Urinary bladder (tissue), 4 donors: Measurements from ENCODE around the gene PGC. TPM values are rescaled to one million over a fixed set of nuclear protein-coding genes. Genes with fewer than 3 reads are reported as not detected.

Experiments
- DNase-seq: peaks from one replicate; pipeline ENCODE4 v3.0.0-alpha.2; 2015; ENCODE audit errors: extremely low spot score
- H3K27ac ChIP-seq: one replicate; pipeline ENCODE4 v1.5.1; 2013; ENCODE audit warnings: low read depth, mild to moderate bottlenecking, moderate library complexity
- H3K36me3 ChIP-seq: one replicate; pipeline ENCODE4 v1.6.1; 2013; ENCODE audit warnings: mild to moderate bottlenecking, moderate library complexity; ENCODE audit not compliant: insufficient read depth
- H3K4me1 ChIP-seq: one replicate; pipeline ENCODE4 v1.6.1; 2013; ENCODE audit warnings: mild to moderate bottlenecking, moderate library complexity; ENCODE audit not compliant: insufficient read depth
- H3K4me3 ChIP-seq: one replicate; pipeline ENCODE4 v1.5.1; 2013; ENCODE audit warnings: low read depth, low read length
- WGBS: extraction: QIAGEN DNeasy Blood & Tissue Kit; methylation state at CpG from one replicate; pipeline ENCODE4 v1.1.7; 2013; 5-methylcytosine and 5-hydroxymethylcytosine counted together
- polyA plus RNA-seq: library from polyadenylated mRNA; stranded (reverse); fragments of 200-250 nt; gene quantifications from one replicate; pipeline ENCODE4 v1.2.3, GENCODE V29; 2013
- total RNA-seq: library from RNA; depleted of rRNA; stranded (reverse); fragments of >200 nt; gene quantifications from one replicate; pipeline ENCODE4 v1.2.3, GENCODE V29; 2014
- donor health status: healthy with polysubstance abuse.
- donor health status: healthy.

The PGC gene
- total and polyA plus RNA-seq, 2 donors: not detected

DNA sequence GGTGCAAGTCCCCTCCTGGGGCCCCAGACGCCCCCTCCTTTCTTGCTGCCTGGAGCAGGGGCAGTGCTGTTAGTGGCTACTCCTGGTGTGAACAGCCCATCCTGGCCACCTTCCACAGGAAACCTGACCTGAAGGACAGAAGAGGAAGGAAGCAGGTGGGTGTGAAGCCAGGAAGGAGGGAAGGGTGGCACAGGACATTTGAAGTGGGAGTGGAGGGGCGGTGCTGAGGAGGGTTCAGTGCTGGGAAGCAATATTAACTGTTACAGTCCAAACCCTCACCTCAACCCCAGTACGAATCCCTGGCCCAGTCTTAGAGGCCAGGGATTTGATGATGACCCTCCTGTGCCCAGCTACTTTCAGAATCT, 34.2 kb upstream of the PGC start:
- no peak for DNase-seq
- Histone ChIP-seq H3K4me1 (no peaks in the 10 kb centered on the region), H3K4me3 (no peak overlapping the region), H3K36me3 (no peaks in the 10 kb centered on the region), H3K27ac (no peak overlapping the region)
- WGBS: 25% methylated on average over 3 of the region's 3 CpGs

DNA sequence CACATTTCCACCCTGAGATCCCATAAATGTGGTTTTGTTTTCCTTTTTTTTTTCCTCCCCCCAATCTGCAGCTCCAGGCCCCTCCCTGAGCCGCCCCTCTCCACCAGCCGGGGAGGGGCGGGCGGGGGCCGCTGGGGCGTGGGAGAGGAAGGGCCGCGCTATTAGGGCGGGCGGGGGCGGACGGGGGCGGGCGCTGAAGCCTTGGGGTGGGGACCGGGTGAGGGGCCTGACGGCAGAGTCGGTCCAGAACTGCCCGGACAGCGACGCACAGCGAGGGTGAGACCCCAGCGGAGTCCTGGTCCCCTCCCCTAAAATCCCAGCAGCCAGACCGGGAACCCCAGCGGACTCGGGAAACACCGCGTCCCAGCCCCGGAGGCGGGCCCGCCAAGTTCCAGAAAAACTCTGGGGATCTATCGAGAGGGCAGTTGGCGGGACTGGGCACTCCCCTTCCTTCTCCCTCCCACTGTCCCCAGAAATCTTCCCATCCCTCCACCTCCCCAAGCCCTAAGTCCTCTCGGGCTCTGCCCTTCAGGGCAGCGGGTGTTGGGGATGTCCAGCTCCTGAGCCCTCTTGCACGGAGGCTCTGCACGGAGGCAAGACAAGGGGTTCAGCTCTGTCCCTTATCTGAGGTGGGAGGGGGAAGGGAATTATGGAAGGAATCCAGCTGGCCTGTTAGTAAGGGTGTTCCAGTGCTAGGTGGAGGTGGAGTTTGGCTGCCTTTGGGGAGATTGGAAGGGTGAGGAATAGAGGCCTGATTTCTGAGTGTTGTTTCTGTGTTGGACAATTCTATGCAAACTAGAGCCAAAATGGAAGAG, 33.6 kb upstream of the PGC start, which contains the start of gene PRICKLE4:
TSS of gene PRICKLE4 (plus strand) at position 232 of the 815 bp plus-strand sequence. CDS start 2,692 bp downstream, outside the sequence.
- H3K4me1 ChIP-seq: no peaks in the 10 kb centered on the region
- DNase-seq: no peak
- H3K4me3 ChIP-seq: peak within 1 kb of the TSS; percentile 75
- under 1% methylated on average over 36 of the region's 36 CpGs for WGBS
- peak within 1 kb of the TSS; percentile 65 for H3K27ac ChIP-seq
- no peaks in the 10 kb centered on the region for H3K36me3 ChIP-seq

DNA sequence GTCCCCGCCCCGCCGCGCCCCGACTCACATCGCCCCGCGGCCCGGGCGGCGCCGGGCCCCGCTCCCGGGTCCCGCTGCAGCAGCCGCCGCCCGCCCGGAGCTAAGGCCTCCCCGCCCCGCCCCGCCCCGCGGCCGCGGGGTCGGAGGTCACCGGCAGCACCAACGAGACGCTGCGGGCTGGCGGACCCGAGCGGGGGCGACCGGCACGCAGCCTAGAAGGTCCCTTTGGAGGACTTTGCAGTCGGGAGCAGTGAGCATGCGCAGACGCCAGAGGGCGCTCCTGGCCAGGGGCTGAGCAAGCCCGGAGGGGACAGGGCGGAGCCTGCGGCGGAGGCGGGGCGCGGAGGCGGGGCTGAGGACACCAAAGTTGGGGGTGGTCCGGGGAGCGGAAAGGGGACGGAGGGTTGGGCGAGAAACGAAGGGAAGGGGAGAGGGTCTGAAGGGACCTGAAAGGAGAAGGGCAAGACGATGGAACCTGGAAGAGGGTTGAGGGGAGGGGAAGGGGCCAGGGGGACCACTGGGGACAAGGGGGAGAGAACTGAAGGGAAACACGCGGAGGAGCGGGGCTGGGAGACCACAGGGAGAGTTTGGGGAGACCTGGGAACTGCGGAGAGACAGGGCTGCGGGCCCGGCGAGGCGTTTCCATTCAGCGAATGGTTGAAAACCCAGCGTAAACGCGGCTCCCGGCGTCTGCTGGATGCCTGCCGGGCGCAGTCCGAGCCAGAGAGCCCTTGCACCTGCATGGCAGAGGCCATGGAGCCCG, 32.8 kb upstream of the PGC start, which contains the start of gene FRS3:
TSS of gene FRS3 (minus strand) at position 113 of the 763 bp plus-strand sequence. CDS start 2,913 bp downstream, outside the sequence.
- no peaks in the 10 kb centered on the region for H3K36me3 ChIP-seq
- peak; percentile 88 for DNase-seq
- H3K4me3 ChIP-seq: peak within 1 kb of the TSS; percentile 75
- no peaks in the 10 kb centered on the region for H3K4me1 ChIP-seq
- WGBS: under 1% methylated on average over 69 of the region's 73 CpGs
- H3K27ac ChIP-seq: peak within 1 kb of the TSS; percentile 65

DNA sequence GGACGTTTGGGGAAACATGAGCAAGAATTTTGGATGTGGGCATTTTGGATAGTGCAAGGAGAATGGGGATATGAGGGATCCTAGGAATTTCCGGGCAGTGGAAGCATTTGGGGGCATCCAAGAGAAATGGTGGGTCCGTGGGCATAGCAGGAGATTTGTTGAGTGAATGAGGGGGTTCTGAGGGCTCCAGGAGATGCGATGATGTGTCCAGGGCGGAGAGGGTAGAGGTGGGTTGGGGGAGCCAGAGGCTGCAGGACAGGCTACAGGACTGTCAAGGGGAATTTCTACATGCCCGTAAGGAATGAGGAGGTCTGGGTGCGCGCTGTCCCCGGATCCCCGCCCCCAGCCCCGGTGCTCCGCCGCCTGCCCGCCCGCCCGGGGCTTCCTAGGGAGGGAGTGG, 32.1 kb upstream of the PGC start:
- H3K4me1 ChIP-seq: no peaks in the 10 kb centered on the region
- WGBS: 2% methylated on average over 16 of the region's 16 CpGs
- no peak for DNase-seq
- no peaks in the 10 kb centered on the region for H3K36me3 ChIP-seq
- no peak overlapping the region for H3K27ac ChIP-seq
- peak overlapping the region; percentile 75 for H3K4me3 ChIP-seq

- Histone ChIP-seq H3K4me3 (peak overlapping the region; percentile 75), H3K27ac (no peak overlapping the region), H3K4me1 (no peaks in the 10 kb centered on the region), H3K36me3 (peaks cover 2% of the 10 kb centered on the region)
- WGBS: 38% methylated on average over 6 of the region's 6 CpGs
- DNase-seq: no peak
Measured at GRCh38 chr6:41778895-41779294, 31.7 kb upstream of the PGC start.

DNA sequence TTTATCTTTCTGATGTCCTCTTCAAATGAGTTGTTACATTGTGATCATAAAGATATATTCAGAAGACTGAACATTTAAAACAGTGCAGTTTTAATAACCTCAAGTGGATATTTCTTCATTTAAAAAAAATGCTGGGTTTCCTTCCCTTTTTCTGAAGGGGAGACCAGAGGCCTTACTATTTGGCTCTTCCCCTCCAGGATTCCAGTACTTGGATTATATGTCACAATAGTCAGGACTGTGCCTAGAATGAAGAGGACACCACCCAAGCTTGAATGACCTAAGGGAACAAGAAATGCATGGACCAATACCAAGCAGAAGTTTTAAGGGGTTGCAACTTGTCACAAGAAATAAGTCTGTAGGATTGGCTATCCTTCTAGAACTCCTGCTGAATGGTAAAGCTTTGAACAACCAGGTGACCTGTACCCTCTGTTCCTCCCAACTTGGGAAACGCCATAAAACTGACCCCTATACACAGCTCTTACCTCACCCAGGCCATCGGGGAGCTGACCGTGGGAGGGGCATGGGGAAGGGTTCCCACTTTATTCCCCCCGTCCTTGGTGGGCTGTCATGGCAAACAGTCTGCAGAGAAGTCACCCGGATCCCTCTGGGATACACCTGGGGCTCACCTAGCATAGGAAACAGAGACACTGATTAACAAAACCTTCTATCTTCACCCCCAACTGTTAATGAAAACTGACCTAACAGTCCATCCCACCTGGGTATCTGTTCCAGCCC, 30.5 kb upstream of the PGC start:
- H3K27ac ChIP-seq: no peak overlapping the region
- H3K4me1 ChIP-seq: no peaks in the 10 kb centered on the region
- peaks cover 2% of the 10 kb centered on the region for H3K36me3 ChIP-seq
- H3K4me3 ChIP-seq: no peak overlapping the region
- WGBS: 88% methylated on average over 5 of the region's 5 CpGs
- no peak for DNase-seq

GRCh38 chr6:41775293-41775882, 28.2 kb upstream of the PGC start:
- Histone ChIP-seq H3K4me1 (no peaks in the 10 kb centered on the region), H3K36me3 (peaks cover 6% of the 10 kb centered on the region), H3K4me3 (no peak overlapping the region), H3K27ac (no peak overlapping the region)
- WGBS: 91% methylated on average over 13 of the region's 13 CpGs
- no peak for DNase-seq

GRCh38 chr6:41774841-41775240, 27.6 kb upstream of the PGC start:
- H3K4me1 ChIP-seq: no peaks in the 10 kb centered on the region
- peaks cover 6% of the 10 kb centered on the region for H3K36me3 ChIP-seq
- WGBS: 84% methylated on average over 3 of the region's 3 CpGs
- DNase-seq: no peak
- H3K4me3 ChIP-seq: no peak overlapping the region
- H3K27ac ChIP-seq: no peak overlapping the region

GRCh38 chr6:41771058-41771983, 24.1 kb upstream of the PGC start:
- no peak overlapping the region for H3K4me3 ChIP-seq
- no peak overlapping the region for H3K27ac ChIP-seq
- WGBS: 91% methylated on average over 29 of the region's 29 CpGs
- no peaks in the 10 kb centered on the region for H3K4me1 ChIP-seq
- DNase-seq: no peak
- peaks cover 6% of the 10 kb centered on the region for H3K36me3 ChIP-seq

DNA sequence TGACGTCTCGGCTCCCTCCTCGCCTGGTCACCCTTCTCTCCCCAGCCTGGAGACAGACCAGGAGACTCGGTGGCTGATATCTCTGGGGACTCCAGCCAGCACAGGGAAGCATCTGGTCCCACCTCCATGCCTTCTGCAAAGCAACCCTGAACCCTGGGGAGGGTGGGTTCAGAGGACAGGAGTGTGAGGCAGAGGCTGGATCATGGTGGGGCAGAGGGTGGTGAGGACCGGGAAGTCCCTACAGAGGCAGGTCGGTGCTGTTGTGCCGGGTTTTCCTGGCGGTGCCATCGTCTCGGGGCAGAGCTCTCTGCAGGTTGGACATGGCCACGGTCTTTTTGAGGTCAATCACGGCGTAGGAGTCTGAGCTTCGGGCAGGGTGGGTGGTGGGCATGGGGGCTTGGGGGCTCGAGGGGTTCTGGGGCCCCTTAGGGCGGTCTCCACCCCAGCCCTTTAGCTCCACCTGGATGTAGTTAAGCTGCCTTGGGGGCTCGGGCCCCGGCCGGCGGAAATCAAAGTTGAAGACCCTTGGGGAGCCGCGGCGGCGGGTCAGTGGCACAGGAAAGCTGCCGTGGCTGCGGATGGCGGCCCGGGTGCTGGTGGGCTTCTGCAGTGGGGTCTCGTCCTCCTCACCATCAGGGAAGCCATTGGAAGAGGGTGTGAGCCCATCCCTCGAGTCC, 23.3 kb upstream of the PGC start:
- H3K36me3 ChIP-seq: peaks cover 6% of the 10 kb centered on the region
- no peak for DNase-seq
- H3K27ac ChIP-seq: no peak overlapping the region
- no peaks in the 10 kb centered on the region for H3K4me1 ChIP-seq
- 94% methylated on average over 30 of the region's 30 CpGs for WGBS
- no peak overlapping the region for H3K4me3 ChIP-seq

- H3K4me3 ChIP-seq: no peak overlapping the region
- peaks cover 6% of the 10 kb centered on the region for H3K36me3 ChIP-seq
- no peak for DNase-seq
- no peak overlapping the region for H3K27ac ChIP-seq
- no peaks in the 10 kb centered on the region for H3K4me1 ChIP-seq
- WGBS: 98% methylated on average over 8 of the region's 8 CpGs
Measured at GRCh38 chr6:41769376-41769775, 22.2 kb upstream of the PGC start.
